ENCODE results near the gene ZKSCAN5. TPM values are rescaled to one million over a fixed set of nuclear protein-coding genes. Genes with fewer than 3 reads are reported as not detected.

Gene ZKSCAN5
- polyA plus RNA-seq (2013, experiment 1 of 2) = 8.6 TPM
- 8.9 TPM for polyA plus RNA-seq (2013, experiment 2 of 2)

- Histone ChIP-seq H3K79me1 (ENCODE audit: low read length) (peaks cover 10% of the 10 kb centered on the region), H3K79me2 (ENCODE audit: control insufficient read depth, insufficient read depth, low read length) (peaks cover 19% of the 10 kb centered on the region), H3K27me3 (ENCODE audit: insufficient read depth, low read length, poor library complexity) (no peaks in the 10 kb centered on the region), H3K36me3 (ENCODE audit: control insufficient read depth, insufficient read depth, low read length) (no peaks in the 10 kb centered on the region), H4K5ac (ENCODE audit: low read length) (no peak within 1 kb of the TSS), H3K9ac (ENCODE audit: low read length) (peak within 1 kb of the TSS; percentile 77), H2BK120ac (ENCODE audit: low read depth, low read length) (peak within 1 kb of the TSS; percentile 61), H3K23ac (ENCODE audit: low read length) (no peak within 1 kb of the TSS), H3K56ac (ENCODE audit: low read length) (peak within 1 kb of the TSS; percentile 89), H2BK5ac (ENCODE audit: low read length) (peak within 1 kb of the TSS; percentile 95), H3K18ac (ENCODE audit: low read length) (peak within 1 kb of the TSS; percentile 91), H3K27ac (ENCODE audit: low read depth, low read length) (peak within 1 kb of the TSS; percentile 91), H4K8ac (ENCODE audit: low read depth, low read length) (no peak within 1 kb of the TSS), H2AK5ac (ENCODE audit: low read length) (no peak within 1 kb of the TSS), H3K4me3 (ENCODE audit: low read length) (peak within 1 kb of the TSS; percentile 69), H3K4me2 (ENCODE audit: low read length) (peak within 1 kb of the TSS; percentile 75), H3K4me1 (ENCODE audit: control insufficient read depth, low read depth, low read length) (peaks cover 2% of the 10 kb centered on the region), H3K4ac (ENCODE audit: low read depth, low read length) (peak within 1 kb of the TSS; percentile 62), H2BK15ac (replicated peaks; ENCODE audit: low read depth) (no peak within 1 kb of the TSS)
- no CpG with 5 or more reads among the region's 53 CpGs for WGBS (ENCODE audit: extremely low coverage, insufficient coverage, low lambda C conversion rate)
- DNase-seq = peak; percentile 97
These were observed at the start of gene ZKSCAN5 for GRCh38 chr7:99504603-99505323. Gene ZKSCAN5 (plus strand): TSS chr7:99504662. CDS start chr7:99506045, 1,383 bp downstream.

DNA sequence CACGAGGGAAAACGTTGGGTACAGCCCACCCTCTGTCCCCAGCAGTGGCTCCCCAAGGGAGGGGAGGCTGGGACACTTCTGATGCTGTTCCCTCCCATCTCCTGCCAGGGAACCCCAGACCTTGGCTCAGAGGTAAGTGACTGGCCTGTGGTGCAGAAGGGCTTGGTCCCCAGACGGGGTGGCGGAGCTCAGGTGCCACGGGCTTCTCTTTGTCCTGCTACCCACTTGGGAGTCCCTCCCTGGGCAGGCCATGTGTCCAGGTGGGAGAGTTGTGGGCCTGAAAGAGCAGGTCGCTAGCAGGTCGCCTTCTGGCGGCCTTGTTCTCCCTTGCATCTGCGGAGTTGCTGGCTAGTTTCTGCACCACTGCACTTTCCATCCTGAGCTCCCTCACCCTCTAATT is 48.6 kb upstream of the ZKSCAN5 start:
- H2BK15ac ChIP-seq (replicated peaks; ENCODE audit: low read depth) = no peak overlapping the region
- DNase-seq = no peak
- H3K36me3 ChIP-seq (ENCODE audit: control insufficient read depth, insufficient read depth, low read length) = peaks cover 13% of the 10 kb centered on the region
- H3K79me2 ChIP-seq (ENCODE audit: control insufficient read depth, insufficient read depth, low read length) = peaks cover 10% of the 10 kb centered on the region
- no peak overlapping the region for H2BK120ac ChIP-seq (ENCODE audit: low read depth, low read length)
- no peak overlapping the region for H2BK5ac ChIP-seq (ENCODE audit: low read length)
- no peak overlapping the region for H3K4me3 ChIP-seq (ENCODE audit: low read length)
- H3K79me1 ChIP-seq (ENCODE audit: low read length) = peaks cover 9% of the 10 kb centered on the region
- no peak overlapping the region for H2AK5ac ChIP-seq (ENCODE audit: low read length)
- H3K18ac ChIP-seq (ENCODE audit: low read length) = no peak overlapping the region
- H3K9ac ChIP-seq (ENCODE audit: low read length) = no peak overlapping the region
- H3K4me1 ChIP-seq (ENCODE audit: control insufficient read depth, low read depth, low read length) = no peaks in the 10 kb centered on the region
- H3K27me3 ChIP-seq (ENCODE audit: insufficient read depth, low read length, poor library complexity) = no peaks in the 10 kb centered on the region
- no peak overlapping the region for H3K4ac ChIP-seq (ENCODE audit: low read depth, low read length)
- WGBS (ENCODE audit: extremely low coverage, insufficient coverage, low lambda C conversion rate) = no CpG with 5 or more reads among the region's 9 CpGs
- no peak overlapping the region for H4K8ac ChIP-seq (ENCODE audit: low read depth, low read length)
- no peak overlapping the region for H3K56ac ChIP-seq (ENCODE audit: low read length)
- H3K27ac ChIP-seq (ENCODE audit: low read depth, low read length) = no peak overlapping the region
- H4K5ac ChIP-seq (ENCODE audit: low read length) = no peak overlapping the region
- no peak overlapping the region for H3K23ac ChIP-seq (ENCODE audit: low read length)
- H3K4me2 ChIP-seq (ENCODE audit: low read length) = no peak overlapping the region

DNA sequence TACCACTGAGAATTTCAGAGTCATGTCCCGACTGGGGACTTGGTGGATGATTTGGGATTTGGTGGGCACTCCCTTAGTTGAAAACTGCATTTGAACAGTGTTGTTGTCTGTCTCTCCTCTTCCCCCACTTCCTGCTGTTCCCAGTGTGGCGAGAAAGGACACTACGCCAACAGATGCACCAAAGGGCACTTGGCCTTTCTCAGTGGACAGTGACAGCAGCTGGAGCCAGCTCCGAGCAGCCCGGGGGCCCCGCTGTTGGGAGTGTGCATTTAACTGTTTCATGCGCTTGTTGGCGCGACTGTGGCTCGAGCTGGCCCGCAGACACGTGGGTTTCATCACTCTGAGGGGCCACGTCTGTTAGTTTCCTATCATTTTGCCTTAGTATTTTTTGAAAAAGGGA is 48.2 kb upstream of the ZKSCAN5 start:
- Histone ChIP-seq H2BK15ac (replicated peaks; ENCODE audit: low read depth) (no peak overlapping the region), H3K9ac (ENCODE audit: low read length) (no peak overlapping the region), H2AK5ac (ENCODE audit: low read length) (no peak overlapping the region), H2BK5ac (ENCODE audit: low read length) (no peak overlapping the region), H3K36me3 (ENCODE audit: control insufficient read depth, insufficient read depth, low read length) (peaks cover 10% of the 10 kb centered on the region), H3K56ac (ENCODE audit: low read length) (no peak overlapping the region), H3K23ac (ENCODE audit: low read length) (no peak overlapping the region), H3K4me3 (ENCODE audit: low read length) (no peak overlapping the region), H3K4ac (ENCODE audit: low read depth, low read length) (no peak overlapping the region), H3K4me2 (ENCODE audit: low read length) (no peak overlapping the region), H3K18ac (ENCODE audit: low read length) (no peak overlapping the region), H3K79me1 (ENCODE audit: low read length) (peaks cover 10% of the 10 kb centered on the region), H2BK120ac (ENCODE audit: low read depth, low read length) (no peak overlapping the region), H3K79me2 (ENCODE audit: control insufficient read depth, insufficient read depth, low read length) (peaks cover 13% of the 10 kb centered on the region), H3K27me3 (ENCODE audit: insufficient read depth, low read length, poor library complexity) (no peaks in the 10 kb centered on the region), H3K27ac (ENCODE audit: low read depth, low read length) (no peak overlapping the region), H4K8ac (ENCODE audit: low read depth, low read length) (no peak overlapping the region), H3K4me1 (ENCODE audit: control insufficient read depth, low read depth, low read length) (no peaks in the 10 kb centered on the region), H4K5ac (ENCODE audit: low read length) (no peak overlapping the region)
- WGBS (ENCODE audit: extremely low coverage, insufficient coverage, low lambda C conversion rate) = no CpG with 5 or more reads among the region's 13 CpGs
- DNase-seq = no peak

- Histone ChIP-seq H2BK120ac (ENCODE audit: low read depth, low read length) (no peak overlapping the region), H3K36me3 (ENCODE audit: control insufficient read depth, insufficient read depth, low read length) (peaks cover 10% of the 10 kb centered on the region), H3K4me3 (ENCODE audit: low read length) (no peak overlapping the region), H3K4me1 (ENCODE audit: control insufficient read depth, low read depth, low read length) (no peaks in the 10 kb centered on the region), H3K18ac (ENCODE audit: low read length) (no peak overlapping the region), H4K8ac (ENCODE audit: low read depth, low read length) (no peak overlapping the region), H3K4ac (ENCODE audit: low read depth, low read length) (no peak overlapping the region), H3K4me2 (ENCODE audit: low read length) (no peak overlapping the region), H3K56ac (ENCODE audit: low read length) (no peak overlapping the region), H3K79me2 (ENCODE audit: control insufficient read depth, insufficient read depth, low read length) (peaks cover 20% of the 10 kb centered on the region), H3K79me1 (ENCODE audit: low read length) (peaks cover 11% of the 10 kb centered on the region), H2BK5ac (ENCODE audit: low read length) (no peak overlapping the region), H3K9ac (ENCODE audit: low read length) (no peak overlapping the region), H3K27ac (ENCODE audit: low read depth, low read length) (no peak overlapping the region), H3K27me3 (ENCODE audit: insufficient read depth, low read length, poor library complexity) (no peaks in the 10 kb centered on the region), H2BK15ac (replicated peaks; ENCODE audit: low read depth) (no peak overlapping the region), H3K23ac (ENCODE audit: low read length) (no peak overlapping the region), H2AK5ac (ENCODE audit: low read length) (no peak overlapping the region), H4K5ac (ENCODE audit: low read length) (no peak overlapping the region)
- no CpG with 5 or more reads among the region's 6 CpGs for WGBS (ENCODE audit: extremely low coverage, insufficient coverage, low lambda C conversion rate)
- no peak for DNase-seq
These were observed 47.3 kb upstream of the ZKSCAN5 start for GRCh38 chr7:99457050-99457649.

DNA sequence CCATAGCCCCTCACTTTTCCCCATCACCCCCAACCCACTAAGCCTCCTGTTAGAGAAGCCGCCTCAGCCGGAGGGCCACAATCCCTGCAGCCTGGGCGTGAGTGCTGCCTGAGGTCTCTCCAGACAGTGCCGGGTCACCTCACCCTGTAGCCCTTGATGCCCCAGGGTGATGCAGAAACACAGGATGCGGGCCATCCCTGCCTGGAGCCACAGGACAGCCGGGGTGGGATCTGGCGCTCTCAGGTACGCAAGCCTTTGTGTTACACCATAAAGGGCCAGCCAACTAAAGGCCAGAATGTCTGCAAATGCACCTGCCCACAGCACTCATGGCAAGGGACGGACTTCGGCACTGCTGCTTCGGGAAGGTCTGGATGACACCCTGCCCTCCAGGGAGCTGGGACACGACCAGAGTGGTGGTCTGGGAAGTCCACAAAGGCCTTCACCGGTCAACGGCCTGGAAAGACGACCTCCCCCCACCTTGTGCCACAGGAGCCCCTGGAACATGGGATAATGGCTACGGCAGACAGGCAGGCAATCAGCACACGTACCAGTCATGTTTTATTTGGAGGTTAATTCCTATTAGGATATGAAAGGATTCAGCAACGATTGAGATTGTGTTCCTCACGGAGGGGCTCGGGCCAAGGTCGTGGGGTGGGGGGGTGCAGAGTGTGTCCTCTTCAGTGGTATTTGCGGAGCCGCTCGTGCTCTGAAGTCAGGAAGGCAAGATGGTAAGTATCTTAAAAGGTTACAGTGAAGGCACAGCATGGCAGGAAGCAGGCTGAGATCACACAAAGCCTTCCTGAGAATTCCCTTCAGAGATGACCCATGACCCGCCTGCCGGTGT is 46.6 kb upstream of the ZKSCAN5 start:
- Histone ChIP-seq H4K5ac (ENCODE audit: low read length) (no peak overlapping the region), H3K23ac (ENCODE audit: low read length) (no peak overlapping the region), H2AK5ac (ENCODE audit: low read length) (no peak overlapping the region), H3K79me2 (ENCODE audit: control insufficient read depth, insufficient read depth, low read length) (peaks cover 24% of the 10 kb centered on the region), H2BK15ac (replicated peaks; ENCODE audit: low read depth) (no peak overlapping the region), H3K4me2 (ENCODE audit: low read length) (no peak overlapping the region), H3K9ac (ENCODE audit: low read length) (no peak overlapping the region), H3K36me3 (ENCODE audit: control insufficient read depth, insufficient read depth, low read length) (peaks cover 12% of the 10 kb centered on the region), H2BK5ac (ENCODE audit: low read length) (no peak overlapping the region), H3K27me3 (ENCODE audit: insufficient read depth, low read length, poor library complexity) (no peaks in the 10 kb centered on the region), H3K18ac (ENCODE audit: low read length) (no peak overlapping the region), H3K56ac (ENCODE audit: low read length) (no peak overlapping the region), H3K4ac (ENCODE audit: low read depth, low read length) (no peak overlapping the region), H2BK120ac (ENCODE audit: low read depth, low read length) (no peak overlapping the region), H3K4me1 (ENCODE audit: control insufficient read depth, low read depth, low read length) (no peaks in the 10 kb centered on the region), H3K79me1 (ENCODE audit: low read length) (peaks cover 15% of the 10 kb centered on the region), H3K27ac (ENCODE audit: low read depth, low read length) (no peak overlapping the region), H4K8ac (ENCODE audit: low read depth, low read length) (no peak overlapping the region), H3K4me3 (ENCODE audit: low read length) (no peak overlapping the region)
- DNase-seq = no peak
- no CpG with 5 or more reads among the region's 26 CpGs for WGBS (ENCODE audit: extremely low coverage, insufficient coverage, low lambda C conversion rate)
